GM12891 (cell line): ENCODE measurements around the gene OXGR1.
"Not testable (repeated sequence)": the region's sequence is repeated elsewhere in the genome, so short reads cannot be mapped to it uniquely, and the experiment has no call there.

ENCODE experiments used
- PAX5 ChIP-seq: IDR thresholded peaks from 2 replicates; pipeline ENCODE4 v1.6.1; 2011; ENCODE audit warnings: low read length, moderate library complexity, mild to moderate bottlenecking; ENCODE audit not compliant: insufficient read depth, severe bottlenecking
- POLR2A ChIP-seq: IDR thresholded peaks from 2 replicates; pipeline ENCODE4 v1.6.1; 2011; ENCODE audit warnings: low read depth, low read length, control low read depth
- POLR2AphosphoS5 ChIP-seq: IDR thresholded peaks from 2 replicates; pipeline ENCODE4 v1.6.1; 2011; ENCODE audit warnings: low read depth, low read length, control low read depth
- POU2F2 ChIP-seq: IDR thresholded peaks from 2 replicates; pipeline ENCODE4 v1.6.1; 2011; ENCODE audit warnings: low read depth, mild to moderate bottlenecking, control low read depth, low read length, moderate library complexity
- SPI1 ChIP-seq: IDR thresholded peaks from 2 replicates; pipeline ENCODE4 v1.6.1; 2011; ENCODE audit warnings: low read depth, low read length, control low read depth
- TAF1 ChIP-seq: IDR thresholded peaks from 2 replicates; pipeline ENCODE4 v1.6.1; 2011; ENCODE audit warnings: low read depth, low read length, control low read depth

GRCh38 chr13:97023812-97024211 lies 29.5 kb upstream of the OXGR1 start:
- TF ChIP-seq POLR2A, POLR2AphosphoS5, PAX5, SPI1, TAF1, POU2F2: not testable (repeated sequence)
